ENCODE data around the gene CCT8.

Gene CCT8

GRCh38 chr21:29073222-29074006 lies at the start of gene CCT8:
TSS of gene CCT8 (minus strand) at chr21:29073648. CDS start at chr21:29073590, 58 bp downstream.
- DNase-seq = peak; percentile 92

- no peak for DNase-seq
Measured at GRCh38 chr21:29121759-29122158, 48.3 kb upstream of the CCT8 start.

DNA sequence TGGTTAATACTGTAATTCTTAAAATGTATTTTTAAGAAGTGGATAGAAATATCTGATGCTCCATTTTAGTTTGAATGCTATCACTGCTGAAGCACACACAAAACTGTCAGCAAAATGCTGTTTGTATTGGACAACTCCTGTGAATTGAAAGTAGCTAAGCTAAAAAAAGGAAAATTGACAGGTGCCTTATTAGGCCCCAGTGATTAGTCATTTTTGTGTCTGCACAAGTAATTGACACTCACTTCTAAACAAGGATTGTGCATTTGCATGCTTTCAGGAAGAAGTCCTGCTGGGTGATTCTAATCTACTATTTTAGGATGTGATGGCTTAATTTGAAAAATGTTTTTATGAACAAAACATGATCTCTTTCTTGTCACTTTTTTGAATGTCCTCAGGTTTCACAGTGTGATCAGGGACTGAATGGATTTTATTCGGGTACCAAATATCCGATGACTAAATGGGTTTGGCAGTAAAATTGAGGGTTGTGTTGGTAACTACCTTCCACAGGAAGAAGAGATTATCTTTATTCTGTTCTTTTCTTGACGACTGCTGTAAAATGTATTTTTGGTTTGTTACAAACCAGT lies 44.0 kb upstream of the CCT8 start:
- DNase-seq = no peak

DNA sequence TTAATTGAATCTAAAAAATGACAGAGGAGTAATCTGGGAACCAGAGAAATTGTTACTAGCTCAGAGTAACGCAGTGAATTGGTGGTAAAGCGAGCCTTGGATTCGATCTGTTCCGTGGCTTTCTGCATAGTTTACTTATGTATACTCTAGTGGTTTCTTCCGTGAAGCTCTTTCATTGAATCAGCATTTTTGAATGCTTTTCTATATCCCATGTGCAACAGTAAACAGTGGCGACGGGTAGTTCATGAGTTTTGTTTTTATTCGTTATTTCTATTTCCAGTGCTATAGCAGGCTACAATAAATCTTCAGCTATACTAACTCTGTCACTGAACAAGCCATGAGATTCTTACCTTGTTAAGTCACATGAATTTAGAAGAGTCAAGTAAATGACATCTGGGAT lies 42.5 kb upstream of the CCT8 start:
- no peak for DNase-seq

DNA sequence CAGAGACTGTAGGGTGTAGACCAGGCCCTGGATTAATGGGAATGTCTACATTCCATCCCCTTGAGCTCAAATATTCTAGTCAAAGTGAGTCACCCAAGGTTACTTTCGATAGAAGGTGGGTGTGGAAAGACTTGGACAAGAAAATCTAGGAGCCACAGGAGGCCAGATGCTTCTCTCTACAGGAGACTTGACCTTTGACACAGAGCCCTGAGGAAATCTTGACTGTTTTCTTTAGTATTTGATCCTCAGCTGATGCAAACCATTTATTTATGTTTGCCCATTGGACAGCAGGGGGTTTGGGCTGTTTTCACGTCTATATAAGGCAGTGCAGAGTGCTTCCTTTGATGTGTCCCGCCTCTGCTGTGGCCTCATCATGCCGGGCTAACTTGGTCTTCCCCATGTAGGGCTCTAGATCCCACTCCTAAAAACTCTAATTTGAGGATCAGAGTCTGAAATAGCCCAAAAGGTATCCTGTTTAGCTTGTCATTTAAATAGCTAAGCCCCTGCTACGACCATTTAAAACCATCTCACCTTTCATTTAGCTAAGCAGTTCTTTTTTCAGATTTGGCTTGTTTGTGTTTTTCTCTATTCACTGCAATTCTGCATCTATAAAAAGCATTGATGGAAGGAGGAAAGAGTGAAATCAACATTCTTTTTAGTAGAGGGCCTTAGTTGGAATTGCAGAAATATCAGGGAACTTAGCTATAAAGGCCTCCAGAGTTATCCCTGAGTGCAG lies 41.5 kb upstream of the CCT8 start:
- no peak for DNase-seq

- DNase-seq = no peak
Measured at GRCh38 chr21:29105218-29105617, 31.8 kb upstream of the CCT8 start.

DNA sequence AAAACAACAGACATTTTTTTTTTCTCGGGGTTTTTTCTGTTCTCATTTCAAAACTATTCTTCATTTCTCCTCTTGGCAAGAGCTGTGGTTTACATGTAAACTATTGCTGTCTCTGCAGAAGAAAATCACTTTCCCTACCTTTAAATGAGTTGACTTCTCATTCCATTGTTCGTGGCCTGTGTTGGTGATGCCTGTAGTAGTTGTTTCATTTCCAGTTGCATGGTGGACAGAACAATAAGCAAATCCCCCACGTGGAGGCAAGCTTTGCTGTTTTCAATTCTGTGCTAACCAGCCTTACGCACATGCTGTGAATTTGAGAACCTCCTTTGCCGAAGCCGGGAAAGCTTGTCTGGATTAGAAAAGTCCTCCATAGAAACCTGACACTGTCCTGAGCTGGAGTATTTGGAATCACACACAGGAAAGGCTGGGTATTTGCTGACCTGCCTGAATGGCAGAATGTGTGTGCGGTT lies 30.8 kb upstream of the CCT8 start:
- DNase-seq = no peak

DNA sequence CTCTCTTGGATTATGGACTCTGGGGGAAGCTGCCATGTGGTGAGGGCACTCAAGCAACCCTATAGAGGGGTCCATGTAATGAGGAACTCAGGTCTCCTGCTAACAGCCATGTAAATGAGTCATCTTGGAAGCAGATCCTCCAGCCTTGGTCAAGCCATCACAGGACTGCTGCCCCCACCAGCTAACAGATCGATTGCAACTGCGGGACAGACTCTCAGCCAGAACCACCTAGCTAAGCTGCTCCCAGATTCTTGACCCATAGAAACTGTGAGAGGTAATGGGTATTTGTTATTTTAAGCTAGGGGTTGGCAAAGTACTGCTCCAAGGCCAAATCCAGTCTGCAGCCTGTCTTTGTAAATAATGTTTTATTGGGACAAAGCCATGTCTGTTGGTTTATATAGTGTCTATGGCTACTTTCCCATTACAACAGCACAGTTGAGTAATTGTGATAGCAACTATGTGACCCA lies 29.4 kb upstream of the CCT8 start:
- DNase-seq = no peak

GRCh38 chr21:29098156-29098555 lies 24.7 kb upstream of the CCT8 start:
- DNase-seq = no peak

DNA sequence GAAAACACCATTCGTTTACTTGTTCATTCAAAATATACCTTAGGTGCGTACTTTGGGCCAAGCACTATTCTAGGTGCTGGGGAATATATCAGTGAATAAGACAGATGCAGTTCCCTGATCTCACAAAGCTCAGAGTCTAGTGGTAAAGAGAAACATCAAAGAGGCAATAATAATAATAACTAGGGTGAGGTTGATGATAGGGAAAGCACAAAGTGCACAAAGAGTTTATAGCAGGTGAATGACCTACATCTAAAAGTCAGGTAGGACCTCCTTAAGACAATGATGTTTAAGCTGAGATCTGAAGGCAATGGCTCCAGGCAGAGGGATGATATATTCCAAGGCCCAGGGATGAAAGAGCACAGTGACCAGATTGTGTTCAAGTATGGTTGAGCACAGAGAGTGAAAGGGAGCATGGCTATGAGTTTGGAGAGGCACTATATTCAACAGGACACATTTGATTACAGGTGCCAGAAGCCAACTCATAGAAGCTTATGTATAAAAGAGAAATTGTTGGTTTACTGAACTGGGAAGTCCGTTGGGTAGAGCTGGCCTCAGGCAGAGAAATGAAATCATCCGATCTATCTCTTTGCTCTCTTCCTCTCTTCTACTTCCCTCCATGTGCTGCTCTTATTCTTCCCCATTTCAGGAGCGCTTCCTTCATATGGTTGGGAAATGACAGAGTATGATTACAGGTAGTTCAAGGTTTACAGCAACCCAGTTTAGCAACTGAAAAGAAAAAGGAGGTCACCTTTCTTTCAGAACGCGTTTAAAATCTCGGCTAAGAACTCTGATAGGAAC lies 23.0 kb upstream of the CCT8 start:
- DNase-seq = no peak

- DNase-seq = no peak
Measured at GRCh38 chr21:29092102-29092959, 18.9 kb upstream of the CCT8 start.

DNA sequence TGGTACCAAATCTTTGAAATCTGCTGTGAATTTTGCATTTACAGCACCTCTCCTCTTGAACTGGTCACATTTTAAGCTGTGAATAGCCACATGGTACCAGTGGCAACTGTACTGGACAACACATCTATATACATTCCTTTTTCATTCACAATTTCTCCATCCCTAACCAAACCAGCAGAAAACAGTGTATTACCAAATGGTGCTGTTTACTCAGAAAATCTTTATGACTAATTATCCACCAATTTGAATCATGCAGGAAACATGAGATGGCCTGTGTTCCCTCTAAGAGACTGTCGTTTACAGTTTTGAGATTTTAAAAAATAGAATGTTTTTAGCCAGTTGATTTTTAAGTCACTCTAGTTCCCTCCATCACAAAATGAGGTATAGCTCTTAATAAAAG lies 17.6 kb upstream of the CCT8 start:
- DNase-seq = no peak

- DNase-seq = no peak
Measured at GRCh38 chr21:29085106-29085752, 11.8 kb upstream of the CCT8 start.

DNA sequence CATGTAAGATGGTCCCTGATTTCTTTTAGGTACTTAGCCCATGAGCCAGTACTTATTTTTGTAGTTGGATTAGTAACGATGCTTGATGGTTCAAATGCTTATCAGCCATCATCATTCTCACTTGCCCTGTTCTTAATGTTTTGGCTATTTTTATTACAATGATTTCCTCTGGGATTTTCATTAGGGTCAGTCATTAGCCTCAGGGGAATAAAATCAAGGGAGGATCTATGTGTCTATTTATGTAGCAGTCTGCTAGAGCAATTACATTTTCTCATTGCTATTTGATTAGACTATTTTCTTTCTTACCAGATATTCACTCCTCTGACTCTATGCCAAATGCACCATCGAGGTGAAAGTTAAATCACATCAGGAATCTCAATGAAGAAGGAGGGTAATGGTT lies 10.9 kb upstream of the CCT8 start:
- DNase-seq = no peak

DNA sequence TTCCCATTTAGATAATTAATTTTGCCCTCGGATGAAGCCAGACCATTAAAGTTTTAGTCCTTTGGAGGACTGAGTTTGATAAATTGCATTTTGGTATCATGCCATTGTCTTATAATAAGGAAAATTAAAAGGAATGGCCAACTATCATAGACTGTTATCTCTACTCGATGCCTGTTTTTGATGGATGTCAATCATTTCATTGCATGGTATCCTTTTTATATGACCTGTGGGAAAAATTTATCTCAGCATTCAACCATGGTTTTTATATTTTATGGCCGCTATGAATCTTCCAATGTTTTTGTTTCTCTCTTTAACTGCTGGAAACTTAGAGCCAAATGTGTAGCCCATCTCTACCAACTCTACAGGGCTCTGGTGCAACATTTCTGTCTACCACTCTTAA lies 9.9 kb upstream of the CCT8 start:
- DNase-seq = no peak

- DNase-seq = no peak
Measured at GRCh38 chr21:29082046-29082815, 8.8 kb upstream of the CCT8 start.

DNA sequence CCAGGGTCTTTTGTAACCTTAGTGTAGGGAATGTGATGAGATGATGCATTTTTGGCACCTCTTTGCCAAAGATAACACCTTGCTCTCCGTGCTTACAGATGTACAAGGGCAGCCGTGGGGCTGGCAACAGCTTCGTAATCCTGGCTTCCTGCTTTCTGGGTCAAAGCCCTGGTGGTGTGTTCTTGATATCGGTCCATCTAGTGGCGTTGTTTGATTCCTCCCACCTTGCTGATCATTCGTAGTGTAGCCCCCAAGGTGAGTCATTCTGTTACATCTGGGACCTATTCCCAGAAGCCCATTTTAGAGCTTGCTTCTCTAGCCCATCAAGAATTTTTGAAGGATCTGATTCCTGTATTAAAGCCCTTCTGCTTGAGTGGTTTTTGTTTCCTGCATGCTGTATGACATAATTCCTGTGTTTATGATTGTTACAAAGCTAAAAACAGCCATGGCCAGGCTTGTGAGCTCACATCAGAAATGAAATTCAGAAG lies 7.0 kb upstream of the CCT8 start:
- DNase-seq = no peak

DNA sequence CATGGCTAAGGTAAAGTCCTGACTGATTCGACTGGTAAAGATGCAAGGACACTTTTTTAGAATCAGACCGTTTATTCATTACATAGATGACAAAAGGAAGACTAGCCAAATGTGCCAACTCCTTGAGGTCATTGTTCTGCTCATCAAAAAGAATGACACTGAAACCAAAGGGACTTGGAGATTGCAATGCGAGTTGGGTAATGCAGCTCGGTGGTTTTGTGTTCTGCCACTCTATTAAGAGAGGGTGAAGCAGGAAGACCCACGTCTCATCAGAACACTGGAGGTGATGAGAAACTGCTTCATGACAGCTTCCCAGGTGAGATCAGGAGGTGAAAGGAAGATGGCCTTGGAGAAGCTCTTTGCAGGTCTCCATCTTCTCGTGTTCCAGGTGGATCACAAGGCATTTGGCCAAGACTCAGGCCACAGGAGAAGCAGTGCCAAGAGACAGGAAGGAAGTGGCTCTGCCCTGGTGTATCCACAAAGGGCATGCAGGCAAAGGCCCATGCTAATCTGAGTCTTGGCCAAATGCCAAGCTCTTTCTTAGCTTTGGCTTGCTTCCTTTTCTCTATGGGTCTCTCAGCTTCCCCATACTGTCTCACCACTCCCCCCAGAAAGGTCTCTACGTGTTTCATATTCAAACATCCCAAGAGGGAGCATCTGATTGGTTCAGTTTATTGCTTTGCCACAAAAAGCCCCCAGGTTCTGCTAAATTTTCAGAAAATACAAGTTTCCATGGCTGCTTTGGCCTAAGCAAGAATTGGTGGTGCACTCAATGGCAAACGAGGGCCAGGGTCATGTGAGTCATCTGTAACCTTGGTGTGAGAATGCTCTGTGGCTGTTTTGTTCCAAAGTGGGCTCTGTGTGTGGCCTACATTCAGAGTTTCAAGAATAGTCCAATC lies 5.7 kb upstream of the CCT8 start:
- DNase-seq = no peak

DNA sequence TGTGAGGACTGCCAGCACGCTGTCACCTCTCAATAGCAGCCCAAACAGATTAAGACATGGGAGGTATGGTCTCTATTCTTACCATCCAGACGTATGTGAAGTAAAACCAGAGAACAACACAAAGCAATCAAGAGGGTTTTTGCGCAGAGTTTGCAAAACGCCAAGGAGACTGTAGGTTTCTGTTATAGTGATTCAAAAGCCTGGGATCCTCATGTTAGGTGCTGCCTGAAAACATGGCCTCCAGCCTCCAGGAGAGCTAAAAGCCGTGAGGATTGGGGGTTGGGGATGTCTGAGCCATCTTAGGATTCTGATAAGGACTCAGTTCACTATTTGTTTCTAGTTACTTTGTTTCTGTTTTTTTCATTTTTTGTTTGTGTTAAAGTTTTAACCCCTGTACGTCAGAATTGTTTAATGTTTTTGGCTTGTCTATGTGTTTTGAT lies 4.2 kb upstream of the CCT8 start:
- no peak for DNase-seq

Data from GOT3 (cell line).